ENCODE results near the gene STK38L.

Gene STK38L

DNA sequence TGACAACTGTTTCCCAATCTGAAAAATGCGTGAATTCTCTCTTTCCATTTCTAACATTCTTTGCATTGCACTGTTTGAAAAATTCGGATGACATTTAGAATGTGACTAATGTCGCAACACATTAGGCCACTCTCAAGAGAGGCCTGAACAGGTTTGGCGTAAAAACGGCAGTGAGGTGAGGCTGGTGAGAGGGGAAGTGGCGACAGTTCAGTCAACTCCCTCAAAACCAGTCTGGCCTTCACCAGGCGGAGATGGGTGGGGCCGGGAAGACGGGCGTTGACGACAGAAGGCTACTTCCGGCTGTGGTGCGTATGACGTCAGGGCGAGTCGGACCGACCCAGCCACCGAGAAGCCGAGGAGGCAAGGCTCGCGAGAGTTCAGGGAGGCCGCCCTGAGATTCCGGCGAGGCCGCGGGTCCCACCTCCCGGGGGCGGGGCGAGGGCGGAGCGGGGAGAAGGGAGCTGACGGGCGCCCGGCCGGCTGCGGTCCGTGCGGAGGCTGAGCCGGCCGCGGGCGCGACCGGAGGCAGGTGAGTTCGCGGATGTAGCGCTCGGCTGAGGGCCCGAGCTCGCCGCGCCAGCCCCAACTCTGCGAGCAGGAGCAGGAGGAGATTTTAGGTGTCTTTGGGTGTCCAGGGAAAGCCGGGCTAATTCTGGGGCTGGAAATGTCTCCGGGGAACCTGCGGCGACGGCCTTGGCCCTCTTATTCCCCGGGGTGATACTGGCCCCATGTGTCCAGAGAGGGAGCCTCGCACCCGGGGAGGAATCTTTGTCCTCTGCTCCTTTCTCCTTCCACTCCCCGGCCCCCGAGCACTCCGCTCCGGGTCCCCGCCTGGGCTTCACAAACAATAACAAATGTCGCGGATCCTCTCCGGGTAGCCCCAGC is at the start of gene STK38L:
Gene STK38L, plus strand, starts transcription at position 483 of the 885 bp plus-strand sequence. CDS start 53,435 bp downstream, outside the sequence.
- H3K4me3 Mint-ChIP-seq: peak within 1 kb of the TSS; percentile 96
- H3K27me3 Mint-ChIP-seq: no peaks in the 10 kb centered on the region
- H3K9me3 Mint-ChIP-seq: peaks cover 6% of the 10 kb centered on the region
- H3K36me3 Mint-ChIP-seq (ENCODE audit: low read depth): peaks cover 5% of the 10 kb centered on the region
- H3K27ac Mint-ChIP-seq: peak within 1 kb of the TSS; percentile 94
- peaks cover 47% of the 10 kb centered on the region for H3K4me1 Mint-ChIP-seq (ENCODE audit: low read depth)

DNA sequence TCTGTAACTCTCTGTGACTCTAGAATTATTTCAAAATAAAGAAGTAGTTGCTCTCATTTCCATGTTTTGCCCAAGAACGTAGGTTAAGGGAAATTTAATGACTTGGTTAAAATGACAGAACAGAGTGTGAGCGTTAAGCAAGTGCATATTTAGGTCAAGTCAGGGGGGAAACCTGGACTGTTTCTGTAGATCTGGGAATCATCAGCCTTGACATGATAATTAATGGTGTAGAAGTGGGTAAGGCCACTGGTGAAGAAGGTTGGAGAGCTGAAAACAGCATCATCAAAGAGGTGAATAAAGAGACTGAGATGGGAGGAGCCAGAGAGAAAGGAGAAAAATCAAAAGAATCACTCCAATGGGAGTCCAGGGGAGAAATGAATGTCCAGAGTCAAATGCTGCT is 49.4 kb upstream of the STK38L start:
- Mint-ChIP-seq H3K4me3 (no peak overlapping the region), H3K27me3 (no peaks in the 10 kb centered on the region), H3K36me3 (ENCODE audit: low read depth) (no peaks in the 10 kb centered on the region), H3K4me1 (ENCODE audit: low read depth) (peaks cover 4% of the 10 kb centered on the region), H3K9me3 (no peaks in the 10 kb centered on the region), H3K27ac (no peak overlapping the region)

- Mint-ChIP-seq H3K27ac (no peak overlapping the region), H3K36me3 (ENCODE audit: low read depth) (no peaks in the 10 kb centered on the region), H3K4me1 (ENCODE audit: low read depth) (peaks cover 14% of the 10 kb centered on the region), H3K4me3 (no peak overlapping the region), H3K9me3 (no peaks in the 10 kb centered on the region), H3K27me3 (no peaks in the 10 kb centered on the region)
Observed at GRCh38 chr12:27198036-27198435, 46.0 kb upstream of the STK38L start.

GRCh38 chr12:27199638-27200300 is 44.3 kb upstream of the STK38L start:
- no peaks in the 10 kb centered on the region for H3K27me3 Mint-ChIP-seq
- no peak overlapping the region for H3K27ac Mint-ChIP-seq

DNA sequence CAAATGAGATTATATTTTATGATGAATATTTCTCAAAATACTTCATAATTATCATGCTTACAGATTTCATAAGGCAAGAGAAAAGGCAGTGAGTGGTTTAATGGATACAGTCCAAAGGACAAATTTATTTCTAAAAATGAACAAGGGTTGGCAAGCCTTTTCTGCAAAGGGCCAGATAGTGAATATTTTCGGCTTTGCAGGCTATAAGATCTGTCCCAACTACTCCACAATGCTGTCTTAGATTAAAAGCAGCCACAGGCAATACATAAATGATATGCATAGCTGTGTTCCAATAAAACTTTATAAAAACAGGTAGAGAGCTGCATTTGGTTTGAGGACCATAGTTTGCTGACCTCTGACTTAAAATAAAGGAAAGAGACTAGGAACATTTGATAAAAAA is 42.9 kb upstream of the STK38L start:
- H3K36me3 Mint-ChIP-seq (ENCODE audit: low read depth): no peaks in the 10 kb centered on the region
- no peak overlapping the region for H3K4me3 Mint-ChIP-seq
- H3K27ac Mint-ChIP-seq: no peak overlapping the region
- H3K9me3 Mint-ChIP-seq: no peaks in the 10 kb centered on the region
- peaks cover 14% of the 10 kb centered on the region for H3K4me1 Mint-ChIP-seq (ENCODE audit: low read depth)
- H3K27me3 Mint-ChIP-seq: no peaks in the 10 kb centered on the region

More at GRCh38 chr12:27199638-27200300, 44.3 kb upstream of the STK38L start:
- Mint-ChIP-seq H3K36me3 (ENCODE audit: low read depth) (no peaks in the 10 kb centered on the region), H3K4me1 (ENCODE audit: low read depth) (peaks cover 14% of the 10 kb centered on the region), H3K4me3 (no peak overlapping the region), H3K9me3 (no peaks in the 10 kb centered on the region)

GRCh38 chr12:27206801-27207502 is 37.1 kb upstream of the STK38L start:
- no peaks in the 10 kb centered on the region for H3K36me3 Mint-ChIP-seq (ENCODE audit: low read depth)
- no peak overlapping the region for H3K4me3 Mint-ChIP-seq
- peaks cover 10% of the 10 kb centered on the region for H3K9me3 Mint-ChIP-seq
- H3K27me3 Mint-ChIP-seq: no peaks in the 10 kb centered on the region
- H3K4me1 Mint-ChIP-seq (ENCODE audit: low read depth): peaks cover 25% of the 10 kb centered on the region
- H3K27ac Mint-ChIP-seq: no peak overlapping the region

- Mint-ChIP-seq H3K9me3 (peaks cover 10% of the 10 kb centered on the region), H3K27ac (no peak overlapping the region), H3K36me3 (ENCODE audit: low read depth) (no peaks in the 10 kb centered on the region), H3K4me3 (no peak overlapping the region), H3K27me3 (no peaks in the 10 kb centered on the region), H3K4me1 (ENCODE audit: low read depth) (peaks cover 25% of the 10 kb centered on the region)
Observed at GRCh38 chr12:27207615-27208413, 36.3 kb upstream of the STK38L start.

DNA sequence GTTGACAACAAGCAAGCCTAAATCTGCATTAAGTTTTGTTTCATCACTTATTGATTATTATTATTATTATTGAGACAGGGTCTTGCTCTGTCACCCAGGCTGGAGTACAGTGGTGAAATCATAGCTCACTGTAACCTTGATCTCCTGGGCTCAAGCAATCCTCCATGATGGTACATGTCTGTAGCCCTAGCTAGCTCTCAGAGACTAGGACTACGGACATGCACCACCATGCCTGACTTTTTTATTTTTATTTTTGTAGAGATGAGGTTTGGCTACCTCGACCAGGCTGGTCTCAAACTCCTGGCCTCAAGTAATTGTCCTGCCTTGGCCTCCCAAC is 35.7 kb upstream of the STK38L start:
- Mint-ChIP-seq H3K4me3 (no peak overlapping the region), H3K36me3 (ENCODE audit: low read depth) (no peaks in the 10 kb centered on the region), H3K27me3 (no peaks in the 10 kb centered on the region), H3K9me3 (peaks cover 10% of the 10 kb centered on the region), H3K4me1 (ENCODE audit: low read depth) (peaks cover 25% of the 10 kb centered on the region), H3K27ac (no peak overlapping the region)

DNA sequence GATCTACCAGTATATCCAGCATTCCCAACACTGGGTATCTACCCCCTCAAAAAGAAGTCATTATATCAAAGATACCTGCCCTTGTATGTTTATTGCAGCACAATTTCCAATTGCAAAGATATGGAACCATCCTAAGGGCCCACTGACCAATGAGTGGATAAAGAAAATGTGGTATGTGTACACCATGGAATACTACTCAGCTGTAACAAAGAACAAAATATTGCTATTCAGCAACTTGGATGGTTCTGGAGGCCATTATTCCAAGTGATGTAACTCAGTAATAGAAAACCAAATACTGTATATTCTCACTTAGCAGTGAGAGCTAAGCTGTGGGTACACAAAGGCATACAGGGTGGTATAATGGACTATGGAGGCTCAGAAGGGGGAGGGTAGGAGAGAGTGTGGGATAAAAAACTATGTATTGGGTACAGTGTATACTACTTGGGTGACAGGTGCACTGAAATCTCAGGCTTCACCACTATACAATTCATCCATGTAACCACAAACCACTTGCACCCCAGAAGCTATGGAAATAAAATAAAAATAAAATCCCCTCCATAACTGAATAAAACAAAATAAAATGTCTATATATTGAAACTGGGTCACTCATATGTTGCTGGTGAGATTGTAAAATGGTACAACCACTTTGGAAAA is 34.7 kb upstream of the STK38L start:
- Mint-ChIP-seq H3K36me3 (ENCODE audit: low read depth) (no peaks in the 10 kb centered on the region), H3K9me3 (peaks cover 10% of the 10 kb centered on the region), H3K27me3 (no peaks in the 10 kb centered on the region), H3K4me1 (ENCODE audit: low read depth) (peaks cover 25% of the 10 kb centered on the region), H3K27ac (no peak overlapping the region), H3K4me3 (no peak overlapping the region)

GRCh38 chr12:27210187-27210586 is 33.9 kb upstream of the STK38L start:
- H3K9me3 Mint-ChIP-seq: peaks cover 10% of the 10 kb centered on the region
- H3K27me3 Mint-ChIP-seq: no peaks in the 10 kb centered on the region
- H3K4me3 Mint-ChIP-seq: no peak overlapping the region
- H3K27ac Mint-ChIP-seq: no peak overlapping the region
- no peaks in the 10 kb centered on the region for H3K36me3 Mint-ChIP-seq (ENCODE audit: low read depth)
- peaks cover 25% of the 10 kb centered on the region for H3K4me1 Mint-ChIP-seq (ENCODE audit: low read depth)

GRCh38 chr12:27212861-27213260 is 31.2 kb upstream of the STK38L start:
- peaks cover 15% of the 10 kb centered on the region for H3K4me1 Mint-ChIP-seq (ENCODE audit: low read depth)
- H3K36me3 Mint-ChIP-seq (ENCODE audit: low read depth): no peaks in the 10 kb centered on the region
- H3K27ac Mint-ChIP-seq: no peak overlapping the region
- H3K9me3 Mint-ChIP-seq: peaks cover 10% of the 10 kb centered on the region
- H3K27me3 Mint-ChIP-seq: no peaks in the 10 kb centered on the region
- H3K4me3 Mint-ChIP-seq: no peak overlapping the region

DNA sequence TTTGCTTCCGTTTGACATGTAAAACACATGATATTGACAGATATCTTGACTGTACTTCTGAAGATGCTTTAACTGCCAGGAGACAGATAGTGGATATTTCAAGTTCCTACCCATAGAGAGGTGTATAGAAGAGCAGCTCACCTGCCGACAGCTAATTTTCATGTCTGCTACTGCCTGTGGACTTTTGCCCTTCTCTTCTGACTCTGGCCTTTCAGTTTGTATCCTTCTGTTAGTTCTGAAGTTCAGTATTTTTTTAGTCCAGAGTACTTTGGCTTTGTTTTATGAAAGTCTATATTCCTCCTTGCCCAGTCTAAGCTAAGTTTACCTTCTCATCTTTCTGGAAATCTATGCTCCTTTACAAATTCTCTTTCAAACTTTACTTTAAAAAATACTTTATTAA is 30.8 kb upstream of the STK38L start:
- H3K9me3 Mint-ChIP-seq: peaks cover 10% of the 10 kb centered on the region
- H3K27ac Mint-ChIP-seq: no peak overlapping the region
- H3K4me3 Mint-ChIP-seq: no peak overlapping the region
- peaks cover 11% of the 10 kb centered on the region for H3K4me1 Mint-ChIP-seq (ENCODE audit: low read depth)
- no peaks in the 10 kb centered on the region for H3K27me3 Mint-ChIP-seq
- H3K36me3 Mint-ChIP-seq (ENCODE audit: low read depth): no peaks in the 10 kb centered on the region

DNA sequence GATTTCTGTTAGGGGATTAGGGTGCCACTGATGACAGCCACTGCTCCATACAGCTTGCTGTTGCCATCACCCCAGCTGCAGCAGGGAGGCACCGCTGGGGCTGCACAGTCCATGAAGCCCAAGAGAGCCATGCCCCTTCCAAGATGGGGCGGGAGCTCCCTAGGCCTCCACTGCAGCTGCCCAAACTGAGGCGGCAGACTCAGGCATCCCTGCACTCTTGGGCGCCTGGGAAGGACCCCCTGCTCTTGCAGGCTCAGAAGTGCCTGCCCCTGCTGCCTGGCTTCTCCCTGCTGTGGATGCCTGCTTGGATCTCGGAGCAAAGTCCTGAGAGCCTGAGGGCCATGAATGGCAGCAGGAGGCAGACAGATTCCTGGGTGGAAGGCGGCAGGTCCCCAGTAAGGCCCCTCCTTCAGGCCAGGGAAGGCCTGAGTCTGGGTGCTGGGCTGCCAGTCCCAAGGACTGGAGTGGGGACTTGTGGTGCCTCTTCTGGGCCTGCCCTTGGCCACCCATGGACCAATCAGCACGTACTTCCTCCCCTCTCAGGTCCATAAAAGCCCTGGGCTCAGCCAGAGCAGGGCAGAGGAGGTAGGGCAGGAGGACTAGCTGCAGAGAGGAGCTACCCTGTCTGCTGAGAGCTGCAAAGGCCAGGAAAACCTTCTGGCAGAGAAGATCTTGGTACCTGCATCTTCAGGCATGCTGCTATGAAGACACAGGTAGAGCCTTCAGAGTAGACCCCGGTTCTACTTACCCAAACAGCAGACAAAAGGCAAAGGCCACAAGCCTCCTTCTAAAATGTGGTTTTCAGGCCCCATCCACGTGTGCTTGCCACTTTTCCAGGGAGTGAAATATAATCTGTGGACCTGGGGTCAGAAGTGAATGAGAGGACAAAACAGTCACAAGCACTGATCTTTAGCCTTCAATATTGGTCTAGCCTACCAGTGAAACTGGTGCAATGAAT is 30.0 kb upstream of the STK38L start:
- H3K27me3 Mint-ChIP-seq: no peaks in the 10 kb centered on the region
- no peaks in the 10 kb centered on the region for H3K36me3 Mint-ChIP-seq (ENCODE audit: low read depth)
- peaks cover 7% of the 10 kb centered on the region for H3K9me3 Mint-ChIP-seq
- no peak overlapping the region for H3K4me3 Mint-ChIP-seq
- H3K4me1 Mint-ChIP-seq (ENCODE audit: low read depth): peaks cover 5% of the 10 kb centered on the region
- no peak overlapping the region for H3K27ac Mint-ChIP-seq

Measured in stimulated activated naive CD8-positive, alpha-beta T cell treated with anti-CD3 and anti-CD28 coated beads, Interleukin-15, Interleukin-2, amounts not matched to agents 100 ng/mL and 50 ng/mL, for 24 hours (primary cell).